Measurements from ENCODE around the gene XRCC5. TPM values are rescaled to one million over a fixed set of nuclear protein-coding genes. Genes with fewer than 3 reads are reported as not detected.

The XRCC5 gene
- total RNA-seq, 1 experiment from 2014 or later, result 424 TPM

GRCh38 chr2:216210701-216211540 is 101.8 kb downstream of the XRCC5 start:
- Histone ChIP-seq H3K9ac (ENCODE audit: low read length) (no peak overlapping the region), H3K9me3 (ENCODE audit: control insufficient read depth in 1 of 2, insufficient read depth in 1 of 2, low read depth in 1 of 2, low read length in 2 of 2) (no peaks in the 10 kb centered on the region), H3K9me2 (ENCODE audit: insufficient read depth) (no peaks in the 10 kb centered on the region), H3K4me2 (ENCODE audit: low read length) (no peak overlapping the region), H2AFZ (ENCODE audit: low read depth, low read length, poor library complexity, severe bottlenecking) (no peak overlapping the region), H3K27me3 (ENCODE audit: insufficient read depth, low read length) (no peaks in the 10 kb centered on the region), H3K36me3 (ENCODE audit: control insufficient read depth in 1 of 2, insufficient read depth in 2 of 2, low read length in 2 of 2) (peaks cover 18 to 27% of the 10 kb centered on the region in 2 experiments), H3K27ac (ENCODE audit: low read depth, low read length) (no peak overlapping the region), H3K4me3 (replicated peaks in 1 of 2; ENCODE audit: low read depth in 1 of 2, low read length in 2 of 2) (no peak overlapping the region), H3K79me2 (ENCODE audit: insufficient read depth, low read length) (no peaks in the 10 kb centered on the region), H4K20me1 (ENCODE audit: insufficient read depth) (no peaks in the 10 kb centered on the region), H3K4me1 (ENCODE audit: control insufficient read depth in 1 of 2, insufficient read depth in 2 of 2, low read length in 2 of 2) (peaks cover 0 to 6% of the 10 kb centered on the region in 2 experiments; a peak in 1 of 4 replicates)
- ChIA-PET RAD21 (ENCODE audit: low non-redundant PET in 1 of 2, low total read pairs in 2 of 2, uncharacterized antibody in 2 of 2, unreplicated experiment in 2 of 2) (no interaction called here), POLR2A (no interaction called here), CTCF (no interaction called here)
- DNase-seq (ENCODE audit: low read depth, low spot score) (no peak), ATAC-seq (peak; percentile 30; the same call in 1 of the 2 replicates)
- intact Hi-C loops (cut with micrococcal nuclease), result no loop called here
- BruUV-seq (replicated peaks), result no TSS peak
- TF ChIP-seq CTCF (IDR thresholded peaks at IDR 0.05 in 2 of 3, conservative IDR thresholded peaks at IDR 0.05 in 1 of 3; ENCODE audit: borderline replicate concordance in 1 of 3, insufficient read depth in 1 of 3, low read depth in 2 of 3, low read length in 2 of 3), result no peak
- no peak for TF ChIP-seq ELF1 (IDR thresholded peaks at IDR 0.05; ENCODE audit: borderline replicate concordance, low read depth)
- no peak for TF ChIP-seq ZBTB33 (IDR thresholded peaks at IDR 0.05; ENCODE audit: extremely low read depth, insufficient replicate concordance, low read length)
- TF ChIP-seq FOSL1 (IDR thresholded peaks at IDR 0.05; ENCODE audit: low read depth), result no peak

All from HCT116 (cell line).